Lung (tissue), 12 donors: ENCODE measurements around the gene DGKE. TPM values are rescaled to one million over a fixed set of nuclear protein-coding genes. Genes with fewer than 3 reads are reported as not detected.

ENCODE experiments used
- ATAC-seq: fragments of 200-7000 bp; cut with Tn5 transposase; one replicate; pipeline ENCODE4 v1.9.1; 2020; ENCODE audit warnings: moderate number of reproducible peaks; ENCODE audit not compliant: insufficient read depth, low FRiP score
- DNase-seq, 3 donors: peaks; one replicate each; pipeline ENCODE4 v3.0.0-alpha.2; 2013 to 2017
- H3K27ac ChIP-seq, 2 donors: one replicate each; pipeline ENCODE4 v1.5.1; 2013; ENCODE audit warnings: mild to moderate bottlenecking in 2 of 2, moderate library complexity in 2 of 2, control low read depth in 1 of 2, inconsistent platforms in 1 of 2, low read depth in 1 of 2, low read length in 1 of 2
- H3K27me3 ChIP-seq, 3 donors: one replicate each; pipeline ENCODE4 v1.5.1; 2013; ENCODE audit warnings: low read length in 2 of 3; ENCODE audit not compliant: control insufficient read depth in 3 of 3, insufficient read depth in 3 of 3
- H3K36me3 ChIP-seq, 4 donors: one replicate each; pipeline ENCODE4 v1.5.1; 2013; ENCODE audit warnings: low read length in 4 of 4, mild to moderate bottlenecking in 1 of 4, moderate library complexity in 1 of 4; ENCODE audit not compliant: control insufficient read depth in 4 of 4, insufficient read depth in 4 of 4
- H3K4me1 ChIP-seq, 5 donors: one replicate each; pipeline ENCODE4 v1.5.1; 2013; ENCODE audit warnings: low read length in 5 of 5, mild to moderate bottlenecking in 2 of 5, moderate library complexity in 1 of 5; ENCODE audit not compliant: control insufficient read depth in 5 of 5, insufficient read depth in 5 of 5
- H3K4me3 ChIP-seq: one replicate; pipeline ENCODE4 v1.5.1; 2013; ENCODE audit warnings: mild to moderate bottlenecking, control low read depth, moderate library complexity
- H3K9ac ChIP-seq, 2 donors: one replicate each; pipeline ENCODE4 v1.5.1; 2013; ENCODE audit warnings: low read length in 2 of 2, control low read depth in 1 of 2; ENCODE audit not compliant: insufficient read depth in 1 of 2
- H3K9me3 ChIP-seq, 4 donors: one replicate each; pipeline ENCODE4 v1.5.1; 2013; ENCODE audit warnings: low read length in 3 of 4, mild to moderate bottlenecking in 1 of 4, moderate library complexity in 1 of 4; ENCODE audit not compliant: control insufficient read depth in 4 of 4, insufficient read depth in 3 of 4
- CTCF ChIP-seq: IDR thresholded peaks from 2 replicates; pipeline ENCODE4 v1.5.1; 2012; ENCODE audit warnings: mild to moderate bottlenecking; ENCODE audit errors: control extremely low read depth, extremely low read depth
- WGBS, 2 donors: extraction: QIAGEN DNeasy Blood & Tissue Kit; methylation state at CpG; one replicate each; pipeline ENCODE4 v1.1.7; 2013; 5-methylcytosine and 5-hydroxymethylcytosine counted together
- polyA plus RNA-seq, 2 donors: library from polyadenylated mRNA; stranded (reverse); fragments of 200-250 nt; gene quantifications; one replicate each; pipeline ENCODE4 v1.2.1, GENCODE V29; 2013
- total RNA-seq, 2 donors: library from RNA; depleted of rRNA in 1 of 2; stranded (reverse); fragments of >200 nt in 1 of 2; gene quantifications; one replicate each; pipeline ENCODE4 v1.2.1, GENCODE V29; 2014 to 2021
- donor health status: control.
- donor health status: control.
- donor health status: Bipolar disorder and iron deficiency.
- donor health status: healthy.
- donor health status: DM: yes; HTN: yes; CAD: no.

DGKE gene
- total and polyA plus RNA-seq, 4 donors: 1.5 to 38.2 (median 5.7) TPM

GRCh38 chr17:56887105-56887504 lies 53.2 kb downstream of the DGKE start:
- ATAC-seq: no peak
- WGBS, 2 donors: 95 to 99% methylated on average over 5 of the region's 5 CpGs
- no peak for DNase-seq
- H3K36me3 ChIP-seq: peaks cover 0 to 32% (median 11%) of the 10 kb centered on the region in 4 donors
- H3K4me3 ChIP-seq: no peak overlapping the region
- H3K4me1 ChIP-seq: peaks cover 0 to 2% (median 0%) of the 10 kb centered on the region in 5 donors
- TF ChIP-seq CTCF: no peak
- H3K27me3 ChIP-seq: no peaks in the 10 kb centered on the region
- H3K9ac ChIP-seq: no peak overlapping the region
- no peaks in the 10 kb centered on the region for H3K9me3 ChIP-seq
- H3K27ac ChIP-seq: no peak overlapping the region

GRCh38 chr17:56887552-56888467 lies 53.9 kb downstream of the DGKE start:
- no peak for TF ChIP-seq CTCF
- Histone ChIP-seq H3K9ac (no peak overlapping the region), H3K36me3 (peaks cover 2 to 37% (median 11%) of the 10 kb centered on the region in 4 donors), H3K27me3 (no peaks in the 10 kb centered on the region), H3K27ac (no peak overlapping the region), H3K4me1 (peaks cover 0 to 2% (median 0%) of the 10 kb centered on the region in 5 donors), H3K9me3 (no peaks in the 10 kb centered on the region), H3K4me3 (no peak overlapping the region)
- 97 to 98% methylated on average over 9 of the region's 9 CpGs for WGBS, 2 donors
- DNase-seq: no peak
- ATAC-seq: no peak

- peaks cover 0 to 2% (median 0%) of the 10 kb centered on the region in 5 donors for H3K4me1 ChIP-seq
- ATAC-seq (no peak), DNase-seq (no peak)
- no peak overlapping the region for H3K9ac ChIP-seq
- WGBS, 2 donors: 96% methylated on average over 6 of the region's 6 CpGs
- no peak overlapping the region for H3K4me3 ChIP-seq
- no peaks in the 10 kb centered on the region for H3K9me3 ChIP-seq
- H3K36me3 ChIP-seq: peaks cover 12 to 57% (median 15%) of the 10 kb centered on the region in 4 donors
- H3K27me3 ChIP-seq: no peaks in the 10 kb centered on the region
- no peak for TF ChIP-seq CTCF
- H3K27ac ChIP-seq: no peak overlapping the region
These were observed 56.4 kb downstream of the DGKE start for GRCh38 chr17:56890390-56890789.
